GM23338 (cell line): ENCODE results near the gene CHIC2. TPM values are rescaled to one million over a fixed set of nuclear protein-coding genes. Genes with fewer than 3 reads are reported as not detected.

Experiments used
- ATAC-seq: fragments of 200-7000 bp; cut with Tn5 transposase; 3 replicates; pipeline ENCODE4 v1.9.1; 2020
- DNase-seq: peaks from one replicate; pipeline ENCODE4 v3.0.0-alpha.2; 2015; ENCODE audit warnings: low spot score
- H2AFZ ChIP-seq: fragments of 200-600 bp; sonication (generic); 2 replicates; pipeline ENCODE4 v1.8.0; 2016; ENCODE audit warnings: antibody characterized with exemption, mild to moderate bottlenecking, moderate library complexity
- H3F3A ChIP-seq: fragments of 200-600 bp; sonication (generic); replicated peaks from 2 replicates; pipeline ENCODE4 v1.8.0; 2017; ENCODE audit warnings: antibody characterized with exemption, mixed run types, low read depth
- H3K27ac ChIP-seq: fragments of 200-600 bp; sonication (generic); 2 replicates; pipeline ENCODE4 v1.6.1; 2016; ENCODE audit warnings: low read depth
- H3K27me3 ChIP-seq: fragments of 200-600 bp; sonication (generic); 2 replicates; pipeline ENCODE4 v1.8.0; 2016; ENCODE audit warnings: mild to moderate bottlenecking, mixed run types, moderate library complexity; ENCODE audit not compliant: insufficient read depth
- H3K36me3 ChIP-seq: fragments of 200-600 bp; sonication (generic); 2 replicates; pipeline ENCODE4 v1.8.0; 2016; ENCODE audit warnings: mild to moderate bottlenecking; ENCODE audit not compliant: insufficient read depth
- H3K4me1 ChIP-seq: fragments of 200-600 bp; sonication (generic); 2 replicates; pipeline ENCODE4 v1.8.0; 2016; ENCODE audit warnings: mild to moderate bottlenecking, moderate library complexity; ENCODE audit not compliant: insufficient read depth
- H3K4me2 ChIP-seq: fragments of 200-600 bp; sonication (generic); 2 replicates; pipeline ENCODE4 v1.7.1; 2017; ENCODE audit warnings: mixed run types
- H3K4me3 ChIP-seq: fragments of 200-600 bp; sonication (generic); 2 replicates; pipeline ENCODE4 v1.6.1; 2016; ENCODE audit warnings: mixed run types
- H3K79me2 ChIP-seq: fragments of 200-600 bp; sonication (generic); replicated peaks from 2 replicates; pipeline ENCODE4 v1.8.0; 2017; ENCODE audit warnings: mild to moderate bottlenecking; ENCODE audit not compliant: insufficient read depth
- H3K9me2 ChIP-seq: fragments of 200-600 bp; sonication (generic); 2 replicates; pipeline ENCODE4 v1.8.0; 2017; ENCODE audit not compliant: insufficient read depth
- H4K20me1 ChIP-seq: fragments of 200-600 bp; sonication (generic); replicated peaks from 2 replicates; pipeline ENCODE4 v1.8.0; 2017; ENCODE audit warnings: mild to moderate bottlenecking; ENCODE audit not compliant: insufficient read depth
- H3K27ac Mint-ChIP-seq: 2 replicates; pipeline ENCODE4 v1.8.0; 2020; ENCODE audit warnings: inconsistent platforms, mild to moderate bottlenecking, moderate library complexity, mixed read lengths
- H3K27me3 Mint-ChIP-seq: 3 replicates; pipeline ENCODE4 v1.8.0; 2022; ENCODE audit warnings: low read depth, mild to moderate bottlenecking, moderate library complexity, mixed read lengths, inconsistent platforms; ENCODE audit not compliant: insufficient read depth, poor library complexity
- H3K36me3 Mint-ChIP-seq: 3 replicates; pipeline ENCODE4 v1.8.0; 2021; ENCODE audit warnings: low read depth, mild to moderate bottlenecking, inconsistent platforms, moderate library complexity, mixed read lengths
- H3K4me1 Mint-ChIP-seq: 3 replicates; pipeline ENCODE4 v1.8.0; 2020; ENCODE audit warnings: mild to moderate bottlenecking, inconsistent platforms, mixed read lengths
- H3K4me3 Mint-ChIP-seq: 3 replicates; pipeline ENCODE4 v1.8.0; 2021; ENCODE audit warnings: moderate library complexity, mild to moderate bottlenecking, inconsistent platforms, mixed read lengths
- H3K9me3 Mint-ChIP-seq: 3 replicates; pipeline ENCODE4 v1.8.0; 2020; ENCODE audit warnings: moderate library complexity, mild to moderate bottlenecking, inconsistent platforms, mixed read lengths
- CREB1 ChIP-seq: fragments of 250-450 bp; sonication (Bioruptor Pico); IDR thresholded peaks from 2 replicates; pipeline ENCODE4 v1.5.0; 2020; ENCODE audit warnings: low read depth, mild to moderate bottlenecking, moderate library complexity
- ETS1 ChIP-seq: IDR thresholded peaks from 2 replicates; pipeline ENCODE4 v1.6.1; 2016; ENCODE audit warnings: antibody characterized with exemption
- EZH2 ChIP-seq: fragments of 200-600 bp; sonication (generic); IDR thresholded peaks from one replicate; pipeline ENCODE4 v1.8.0; 2017; ENCODE audit warnings: antibody characterized with exemption, mild to moderate bottlenecking, low read depth; ENCODE audit not compliant: unreplicated experiment
- EZH2phosphoT487 ChIP-seq: fragments of 200-600 bp; sonication (generic); IDR thresholded peaks from one replicate; pipeline ENCODE4 v1.8.1; 2018; ENCODE audit warnings: antibody characterized with exemption; ENCODE audit not compliant: unreplicated experiment
- JUNB ChIP-seq: IDR thresholded peaks from one replicate; pipeline ENCODE4 v1.6.1; 2016; ENCODE audit warnings: antibody characterized with exemption; ENCODE audit not compliant: unreplicated experiment
- NANOG ChIP-seq: IDR thresholded peaks from 2 replicates; pipeline ENCODE4 v1.6.1; 2016; ENCODE audit warnings: antibody characterized with exemption, borderline replicate concordance
- POLR2AphosphoS5 ChIP-seq: IDR thresholded peaks from 2 replicates; pipeline ENCODE4 v1.6.1; 2016; ENCODE audit warnings: antibody characterized with exemption, low read depth
- STAT1 ChIP-seq: IDR thresholded peaks from one replicate; pipeline ENCODE4 v1.6.1; 2016; ENCODE audit warnings: antibody characterized with exemption; ENCODE audit not compliant: unreplicated experiment
- ZNF114 ChIP-seq: fragments of 250-450 bp; sonication (Bioruptor Pico); IDR thresholded peaks from 2 replicates; pipeline ENCODE4 v1.5.0; 2020; ENCODE audit warnings: mild to moderate bottlenecking, moderate library complexity
- ZNF331 ChIP-seq: fragments of 250-450 bp; sonication (Bioruptor Pico); IDR thresholded peaks from 2 replicates; pipeline ENCODE4 v1.5.0; 2020; ENCODE audit warnings: low read depth, mild to moderate bottlenecking, moderate library complexity
- polyA plus RNA-seq: library from polyadenylated mRNA; unstranded; fragments of >200 nt; fragmentation: Nextera tagmentation; extraction: Ambion mirVana; gene quantifications from 2 replicates; pipeline ENCODE4 v1.2.1, GENCODE V29; 2016
- total RNA-seq: library from RNA; depleted of rRNA; stranded (reverse); fragments of >200 nt; shearing (Covaris generic); gene quantifications from 2 replicates; pipeline ENCODE4 v1.2.3, GENCODE V29; 2014
- TF ChIP-seq, protein P1 (sequence below), 2 experiments: fragments of 200-600 bp in 1 of 2; sonication (generic) in 1 of 2; conservative IDR thresholded peaks; 2 replicates each; pipeline versions ENCODE4 v1.5.1 to v1.6.1; 2016 to 2017; ENCODE audit warnings: antibody characterized with exemption in 2 of 2, low read depth in 2 of 2, mild to moderate bottlenecking in 2 of 2, moderate library complexity in 1 of 2
- TF ChIP-seq, protein P2 (sequence below): IDR thresholded peaks from one replicate; pipeline ENCODE4 v1.6.1; 2018; ENCODE audit warnings: antibody characterized with exemption; ENCODE audit not compliant: unreplicated experiment

The CHIC2 gene
- total and polyA plus RNA-seq, 2 experiments from 2014 or later = 17.2 to 18.3 TPM

- TF ChIP-seq ZNF331 = no peak
Observed at GRCh38 chr4:54004463-54004862, 59.9 kb downstream of the CHIC2 start (continued).

- Histone ChIP-seq H3K27me3 (no peaks in the 10 kb centered on the region), H3K4me2 (peak overlapping the region; percentile 57), H3K4me3 (0 out of 2 replicates have a peak overlapping the region, but pooled peaks have one; percentile 5), H3K79me2 (no peaks in the 10 kb centered on the region), H3K36me3 (no peaks in the 10 kb centered on the region), H2AFZ (no peak overlapping the region), H4K20me1 (no peaks in the 10 kb centered on the region), H3K27ac (0 out of 2 replicates have a peak overlapping the region, but pooled peaks have one; percentile 28), H3K9me2 (no peaks in the 10 kb centered on the region), H3K4me1 (peaks cover 24% of the 10 kb centered on the region), H3F3A (no peaks in the 10 kb centered on the region)
- Mint-ChIP-seq H3K4me1 (peaks cover 26% of the 10 kb centered on the region), H3K27ac (peak overlapping the region; percentile 47; the same call in 1 of the 2 replicates), H3K36me3 (no peaks in the 10 kb centered on the region; the same call in 1 of the 3 replicates), H3K9me3 (no peaks in the 10 kb centered on the region), H3K4me3 (peak overlapping the region; percentile 18; the same call in 1 of the 3 replicates), H3K27me3 (no peaks in the 10 kb centered on the region)
- ATAC-seq (peak; percentile 93), DNase-seq (peak; percentile 65)
- no peak for TF ChIP-seq NANOG
- no peak for TF ChIP-seq CREB1 (CRISPR knock-in tag)
- no peak for TF ChIP-seq ZNF114 (CRISPR knock-in tag)
- TF ChIP-seq, protein P1, sequence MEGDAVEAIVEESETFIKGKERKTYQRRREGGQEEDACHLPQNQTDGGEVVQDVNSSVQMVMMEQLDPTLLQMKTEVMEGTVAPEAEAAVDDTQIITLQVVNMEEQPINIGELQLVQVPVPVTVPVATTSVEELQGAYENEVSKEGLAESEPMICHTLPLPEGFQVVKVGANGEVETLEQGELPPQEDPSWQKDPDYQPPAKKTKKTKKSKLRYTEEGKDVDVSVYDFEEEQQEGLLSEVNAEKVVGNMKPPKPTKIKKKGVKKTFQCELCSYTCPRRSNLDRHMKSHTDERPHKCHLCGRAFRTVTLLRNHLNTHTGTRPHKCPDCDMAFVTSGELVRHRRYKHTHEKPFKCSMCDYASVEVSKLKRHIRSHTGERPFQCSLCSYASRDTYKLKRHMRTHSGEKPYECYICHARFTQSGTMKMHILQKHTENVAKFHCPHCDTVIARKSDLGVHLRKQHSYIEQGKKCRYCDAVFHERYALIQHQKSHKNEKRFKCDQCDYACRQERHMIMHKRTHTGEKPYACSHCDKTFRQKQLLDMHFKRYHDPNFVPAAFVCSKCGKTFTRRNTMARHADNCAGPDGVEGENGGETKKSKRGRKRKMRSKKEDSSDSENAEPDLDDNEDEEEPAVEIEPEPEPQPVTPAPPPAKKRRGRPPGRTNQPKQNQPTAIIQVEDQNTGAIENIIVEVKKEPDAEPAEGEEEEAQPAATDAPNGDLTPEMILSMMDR (conservative IDR thresholded peaks at IDR 0.05; ENCODE audit: low read depth in 2 of 2) = no peak
- no peak for TF ChIP-seq EZH2
- no peak for TF ChIP-seq EZH2phosphoT487
- no peak for TF ChIP-seq ZNF331
- TF ChIP-seq POLR2AphosphoS5 = no peak
- TF ChIP-seq, protein P2, sequence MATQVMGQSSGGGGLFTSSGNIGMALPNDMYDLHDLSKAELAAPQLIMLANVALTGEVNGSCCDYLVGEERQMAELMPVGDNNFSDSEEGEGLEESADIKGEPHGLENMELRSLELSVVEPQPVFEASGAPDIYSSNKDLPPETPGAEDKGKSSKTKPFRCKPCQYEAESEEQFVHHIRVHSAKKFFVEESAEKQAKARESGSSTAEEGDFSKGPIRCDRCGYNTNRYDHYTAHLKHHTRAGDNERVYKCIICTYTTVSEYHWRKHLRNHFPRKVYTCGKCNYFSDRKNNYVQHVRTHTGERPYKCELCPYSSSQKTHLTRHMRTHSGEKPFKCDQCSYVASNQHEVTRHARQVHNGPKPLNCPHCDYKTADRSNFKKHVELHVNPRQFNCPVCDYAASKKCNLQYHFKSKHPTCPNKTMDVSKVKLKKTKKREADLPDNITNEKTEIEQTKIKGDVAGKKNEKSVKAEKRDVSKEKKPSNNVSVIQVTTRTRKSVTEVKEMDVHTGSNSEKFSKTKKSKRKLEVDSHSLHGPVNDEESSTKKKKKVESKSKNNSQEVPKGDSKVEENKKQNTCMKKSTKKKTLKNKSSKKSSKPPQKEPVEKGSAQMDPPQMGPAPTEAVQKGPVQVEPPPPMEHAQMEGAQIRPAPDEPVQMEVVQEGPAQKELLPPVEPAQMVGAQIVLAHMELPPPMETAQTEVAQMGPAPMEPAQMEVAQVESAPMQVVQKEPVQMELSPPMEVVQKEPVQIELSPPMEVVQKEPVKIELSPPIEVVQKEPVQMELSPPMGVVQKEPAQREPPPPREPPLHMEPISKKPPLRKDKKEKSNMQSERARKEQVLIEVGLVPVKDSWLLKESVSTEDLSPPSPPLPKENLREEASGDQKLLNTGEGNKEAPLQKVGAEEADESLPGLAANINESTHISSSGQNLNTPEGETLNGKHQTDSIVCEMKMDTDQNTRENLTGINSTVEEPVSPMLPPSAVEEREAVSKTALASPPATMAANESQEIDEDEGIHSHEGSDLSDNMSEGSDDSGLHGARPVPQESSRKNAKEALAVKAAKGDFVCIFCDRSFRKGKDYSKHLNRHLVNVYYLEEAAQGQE = no peak
- TF ChIP-seq ETS1 = no peak
- TF ChIP-seq STAT1 = no peak
- no peak for TF ChIP-seq JUNB
Observed at GRCh38 chr4:54001668-54002365, 62.6 kb downstream of the CHIC2 start.
